Brain microvascular endothelial cell (primary cell): ENCODE results near the gene RNF157.

ENCODE experiments used
- DNase-seq: peaks from one replicate; pipeline ENCODE4 v3.0.0-alpha.2; 2020
- H3K27ac ChIP-seq: fragments of 250-450 bp; sonication (Bioruptor Pico); 2 replicates; pipeline ENCODE4 v1.5.1; 2020; ENCODE audit warnings: mild to moderate bottlenecking, moderate library complexity
- H3K27me3 ChIP-seq: fragments of 250-450 bp; sonication (Bioruptor Pico); replicated peaks from 2 replicates; pipeline ENCODE4 v1.5.1; 2020; ENCODE audit warnings: mild to moderate bottlenecking
- H3K36me3 ChIP-seq: fragments of 250-450 bp; sonication (Bioruptor Pico); replicated peaks from 2 replicates; pipeline ENCODE4 v1.5.1; 2020; ENCODE audit warnings: mild to moderate bottlenecking
- H3K4me3 ChIP-seq: 2 replicates; pipeline ENCODE4 v1.5.1; 2011; ENCODE audit warnings: low read depth, mild to moderate bottlenecking, control low read depth, low read length, moderate library complexity
- CTCF ChIP-seq: IDR thresholded peaks from 2 replicates; pipeline ENCODE4 v1.5.1; 2011; ENCODE audit warnings: low read depth, mild to moderate bottlenecking, moderate library complexity, low read length, control low read depth, inconsistent platforms; ENCODE audit errors: missing control alignments
- in situ Hi-C: cut with HindIII; loops from 2 replicates; pipeline ENCODE4 v1.10.0; 2017; ENCODE audit warnings: low sequenced_read_pairs, low pct_ligation_motif_present

The RNF157 gene

DNA sequence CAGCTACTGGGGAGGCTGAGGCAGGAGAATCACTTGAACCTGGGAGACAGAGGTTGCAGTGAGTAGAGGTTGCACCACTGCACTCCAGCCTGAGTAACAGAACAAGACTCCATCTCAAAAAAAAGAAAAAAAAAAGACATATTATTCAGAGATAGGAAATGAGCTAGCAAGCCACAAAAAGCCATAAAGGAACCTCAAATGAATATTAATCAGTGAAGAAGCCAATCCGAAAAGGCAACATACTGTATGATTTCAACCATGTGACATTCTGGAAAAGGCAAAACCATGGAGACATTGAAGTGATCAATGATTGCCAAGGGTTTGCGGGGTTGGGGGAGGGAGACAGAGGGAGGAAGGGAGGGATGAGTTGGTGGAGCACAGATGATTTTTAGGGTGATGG is 128.3 kb downstream of the RNF157 start:
- Histone ChIP-seq H3K27me3 (no peaks in the 10 kb centered on the region), H3K4me3 (no peak overlapping the region), H3K36me3 (no peaks in the 10 kb centered on the region), H3K27ac (no peak overlapping the region)
- no peak for TF ChIP-seq CTCF
- in situ Hi-C loops, result no loop called here
- no peak for DNase-seq

- DNase-seq, result no peak
- in situ Hi-C loops, result no loop called here
- H3K4me3 ChIP-seq, result no peak overlapping the region
- peak; percentile 17 for TF ChIP-seq CTCF
- no peaks in the 10 kb centered on the region for H3K27me3 ChIP-seq
- H3K27ac ChIP-seq, result no peak overlapping the region
- no peaks in the 10 kb centered on the region for H3K36me3 ChIP-seq
Measured at GRCh38 chr17:76107509-76107908, 132.8 kb downstream of the RNF157 start.

DNA sequence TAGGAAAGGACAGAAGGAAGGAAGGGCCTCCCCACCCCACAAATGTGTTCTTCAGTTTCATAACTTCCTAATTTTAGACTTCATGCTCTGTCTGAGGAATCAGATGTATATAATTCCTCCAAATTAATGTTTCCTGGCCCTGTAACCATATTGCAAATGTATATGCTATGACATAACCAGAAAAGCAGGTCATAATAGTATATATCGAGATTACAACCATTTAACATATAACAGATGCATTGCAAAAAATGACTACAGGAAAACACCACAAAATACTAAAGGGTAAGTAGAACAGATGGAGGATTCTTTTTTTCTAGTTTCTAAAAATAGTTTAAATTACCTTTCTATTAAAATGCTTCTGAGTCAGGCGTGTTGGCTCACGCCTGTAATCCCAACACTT is 133.6 kb downstream of the RNF157 start:
- H3K4me3 ChIP-seq, result no peak overlapping the region
- peaks cover 4% of the 10 kb centered on the region for H3K36me3 ChIP-seq
- no peaks in the 10 kb centered on the region for H3K27me3 ChIP-seq
- no peak overlapping the region for H3K27ac ChIP-seq
- DNase-seq, result no peak
- in situ Hi-C loops, result no loop called here
- TF ChIP-seq CTCF, result no peak

- no peaks in the 10 kb centered on the region for H3K27me3 ChIP-seq
- in situ Hi-C loops, result no loop called here
- H3K27ac ChIP-seq, result no peak overlapping the region
- DNase-seq, result no peak
- H3K36me3 ChIP-seq, result peaks cover 18% of the 10 kb centered on the region
- no peak for TF ChIP-seq CTCF
- H3K4me3 ChIP-seq, result no peak overlapping the region
Measured at GRCh38 chr17:76104896-76105231, 135.4 kb downstream of the RNF157 start.

- Histone ChIP-seq H3K27ac (peak overlapping the region; percentile 63), H3K36me3 (peaks cover 18% of the 10 kb centered on the region), H3K4me3 (peak overlapping the region; percentile 91), H3K27me3 (no peaks in the 10 kb centered on the region)
- no peak for DNase-seq
- in situ Hi-C loops, result no loop called here
- TF ChIP-seq CTCF, result no peak
Measured at GRCh38 chr17:76104140-76104895, 136.0 kb downstream of the RNF157 start.
